ENCODE results near the gene HCN2.

GRCh38 chr19:607301-608154, 17.8 kb downstream of the HCN2 start:
- TF ChIP-seq CTCF (IDR thresholded peaks at IDR 0.05) (no peak), POLR2A (IDR thresholded peaks at IDR 0.05) (no peak)
